ENCODE measurements around the gene DLGAP1. TPM values are rescaled to one million over a fixed set of nuclear protein-coding genes. Genes with fewer than 3 reads are reported as not detected.

Gene DLGAP1
- total RNA-seq, 1 experiment from 2014 or later, result 0.39 TPM

DNA sequence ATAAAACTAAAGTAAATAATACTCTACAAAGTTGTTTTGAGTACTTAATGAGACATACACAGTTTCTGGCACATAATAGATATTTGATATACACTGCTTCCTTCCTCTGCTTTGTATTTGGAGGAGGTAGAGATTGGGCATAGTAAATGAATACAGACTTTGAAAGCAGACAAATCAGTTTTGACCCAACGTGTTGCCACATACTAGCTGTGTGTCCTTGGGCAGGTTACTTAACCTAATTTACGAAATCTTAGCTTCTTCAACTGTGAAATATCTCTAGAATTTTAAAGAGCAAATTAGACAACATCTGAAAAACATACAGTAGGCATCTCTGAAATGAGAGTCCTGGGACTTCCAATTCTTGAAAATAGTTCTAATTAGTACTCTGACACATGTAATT lies 579.7 kb downstream of the DLGAP1 start:
- RAD21 ChIA-PET (ENCODE audit: low non-redundant PET in 1 of 2, low total read pairs in 2 of 2, uncharacterized antibody in 2 of 2, unreplicated experiment in 2 of 2), result no interaction called here
- no peaks in the 10 kb centered on the region for H3K79me2 ChIP-seq (ENCODE audit: insufficient read depth, low read length)
- TF ChIP-seq, protein P1, sequence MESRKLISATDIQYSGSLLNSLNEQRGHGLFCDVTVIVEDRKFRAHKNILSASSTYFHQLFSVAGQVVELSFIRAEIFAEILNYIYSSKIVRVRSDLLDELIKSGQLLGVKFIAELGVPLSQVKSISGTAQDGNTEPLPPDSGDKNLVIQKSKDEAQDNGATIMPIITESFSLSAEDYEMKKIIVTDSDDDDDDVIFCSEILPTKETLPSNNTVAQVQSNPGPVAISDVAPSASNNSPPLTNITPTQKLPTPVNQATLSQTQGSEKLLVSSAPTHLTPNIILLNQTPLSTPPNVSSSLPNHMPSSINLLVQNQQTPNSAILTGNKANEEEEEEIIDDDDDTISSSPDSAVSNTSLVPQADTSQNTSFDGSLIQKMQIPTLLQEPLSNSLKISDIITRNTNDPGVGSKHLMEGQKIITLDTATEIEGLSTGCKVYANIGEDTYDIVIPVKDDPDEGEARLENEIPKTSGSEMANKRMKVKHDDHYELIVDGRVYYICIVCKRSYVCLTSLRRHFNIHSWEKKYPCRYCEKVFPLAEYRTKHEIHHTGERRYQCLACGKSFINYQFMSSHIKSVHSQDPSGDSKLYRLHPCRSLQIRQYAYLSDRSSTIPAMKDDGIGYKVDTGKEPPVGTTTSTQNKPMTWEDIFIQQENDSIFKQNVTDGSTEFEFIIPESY (IDR thresholded peaks at IDR 0.05; ENCODE audit: extremely low read depth, insufficient replicate concordance, low read length), result no peak
- TF ChIP-seq FOSL1 (IDR thresholded peaks at IDR 0.05; ENCODE audit: low read depth) (no peak), EZH2 (IDR thresholded peaks at IDR 0.05) (no peak), YY1 (IDR thresholded peaks at IDR 0.05; ENCODE audit: extremely low read depth, insufficient replicate concordance, low read depth, low read length) (no peak), CBX3 (IDR thresholded peaks at IDR 0.05; ENCODE audit: low read depth) (no peak), EZH2phosphoT487 (IDR thresholded peaks at IDR 0.05; ENCODE audit: borderline replicate concordance) (no peak), POLR2A (IDR thresholded peaks at IDR 0.05; ENCODE audit: borderline replicate concordance, extremely low read depth, insufficient read depth, insufficient read length) (no peak), CEBPB (IDR thresholded peaks at IDR 0.05; ENCODE audit: low read depth) (no peak)
- POLR2A ChIA-PET, result no interaction called here
- intact Hi-C loops (cut with micrococcal nuclease), result no loop called here
- no peaks in the 10 kb centered on the region for H3K9me2 ChIP-seq (ENCODE audit: insufficient read depth)
- H3K27me3 ChIP-seq (ENCODE audit: insufficient read depth, low read length), result peaks cover 73% of the 10 kb centered on the region
- no peak overlapping the region for H3K4me3 ChIP-seq (replicated peaks in 1 of 2; ENCODE audit: low read depth in 1 of 2, low read length in 2 of 2)
- no TSS peak for BruUV-seq (replicated peaks)
- no peaks in the 10 kb centered on the region for H4K20me1 ChIP-seq (ENCODE audit: insufficient read depth)
- H3K36me3 ChIP-seq (ENCODE audit: control insufficient read depth in 1 of 2, insufficient read depth in 2 of 2, low read length in 2 of 2), result no peaks in the 10 kb centered on the region
- H3K27ac ChIP-seq (ENCODE audit: low read depth, low read length), result no peak overlapping the region
- H3K4me1 ChIP-seq (ENCODE audit: control insufficient read depth in 1 of 2, insufficient read depth in 2 of 2, low read length in 2 of 2), result no peaks in the 10 kb centered on the region
- DNase-seq (ENCODE audit: low read depth, low spot score) (no peak), ATAC-seq (no peak)
- H3K4me2 ChIP-seq (ENCODE audit: low read length), result no peak overlapping the region
- H3K9me3 ChIP-seq (ENCODE audit: control insufficient read depth in 1 of 2, insufficient read depth in 1 of 2, low read depth in 1 of 2, low read length in 2 of 2), result no peaks in the 10 kb centered on the region
- no peak overlapping the region for H2AFZ ChIP-seq (ENCODE audit: low read depth, low read length, poor library complexity, severe bottlenecking)
- H3K9ac ChIP-seq (ENCODE audit: low read length), result no peak overlapping the region
- CTCF ChIA-PET, result interaction anchor here (1.1 kb wide), 1 partner anchor 104 kb away, joined by 5 read pairs; no protein-coding TSS in a partner anchor

DNA sequence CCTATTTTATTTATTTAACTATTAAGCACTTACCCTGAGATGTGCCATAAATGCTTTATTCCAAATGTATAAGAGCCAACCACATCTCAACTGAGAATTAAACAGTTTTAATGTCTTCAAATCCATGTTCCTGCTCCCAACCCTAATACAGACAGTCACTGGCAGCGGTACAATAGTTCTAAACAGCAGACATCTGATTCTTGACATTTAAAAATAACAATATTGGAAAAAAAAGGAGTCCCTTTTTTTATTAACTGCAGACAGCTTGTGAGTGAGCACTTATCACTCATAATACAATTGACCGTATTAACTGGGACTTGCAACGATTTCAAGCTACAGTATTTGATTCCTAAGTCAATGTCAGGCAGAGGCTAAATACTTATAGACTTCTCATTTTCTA lies 580.5 kb downstream of the DLGAP1 start:
- Histone ChIP-seq H3K27ac (ENCODE audit: low read depth, low read length) (no peak overlapping the region), H4K20me1 (ENCODE audit: insufficient read depth) (no peaks in the 10 kb centered on the region), H3K9me3 (ENCODE audit: control insufficient read depth in 1 of 2, insufficient read depth in 1 of 2, low read depth in 1 of 2, low read length in 2 of 2) (no peaks in the 10 kb centered on the region), H3K9me2 (ENCODE audit: insufficient read depth) (no peaks in the 10 kb centered on the region), H3K9ac (ENCODE audit: low read length) (no peak overlapping the region), H3K27me3 (ENCODE audit: insufficient read depth, low read length) (peaks cover 73% of the 10 kb centered on the region), H3K4me2 (ENCODE audit: low read length) (no peak overlapping the region), H3K79me2 (ENCODE audit: insufficient read depth, low read length) (no peaks in the 10 kb centered on the region), H3K4me1 (ENCODE audit: control insufficient read depth in 1 of 2, insufficient read depth in 2 of 2, low read length in 2 of 2) (no peaks in the 10 kb centered on the region), H3K4me3 (replicated peaks in 1 of 2; ENCODE audit: low read depth in 1 of 2, low read length in 2 of 2) (no peak overlapping the region), H2AFZ (ENCODE audit: low read depth, low read length, poor library complexity, severe bottlenecking) (no peak overlapping the region), H3K36me3 (ENCODE audit: control insufficient read depth in 1 of 2, insufficient read depth in 2 of 2, low read length in 2 of 2) (no peaks in the 10 kb centered on the region)
- BruUV-seq (replicated peaks), result no TSS peak
- DNase-seq (ENCODE audit: low read depth, low spot score), result no peak
- ChIA-PET POLR2A (no interaction called here), CTCF (no interaction called here), RAD21 (ENCODE audit: low non-redundant PET in 1 of 2, low total read pairs in 2 of 2, uncharacterized antibody in 2 of 2, unreplicated experiment in 2 of 2) (no interaction called here)
- TF ChIP-seq, protein P2, sequence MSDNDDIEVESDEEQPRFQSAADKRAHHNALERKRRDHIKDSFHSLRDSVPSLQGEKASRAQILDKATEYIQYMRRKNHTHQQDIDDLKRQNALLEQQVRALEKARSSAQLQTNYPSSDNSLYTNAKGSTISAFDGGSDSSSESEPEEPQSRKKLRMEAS (IDR thresholded peaks at IDR 0.05), result no peak
- TF ChIP-seq YY1 (IDR thresholded peaks at IDR 0.05; ENCODE audit: extremely low read depth, insufficient replicate concordance, low read depth, low read length) (no peak), EZH2 (IDR thresholded peaks at IDR 0.05) (no peak), ELF1 (IDR thresholded peaks at IDR 0.05; ENCODE audit: borderline replicate concordance, low read depth) (no peak), SIN3A (IDR thresholded peaks at IDR 0.05; ENCODE audit: low read depth) (no peak), ZNF274 (IDR thresholded peaks at IDR 0.05; ENCODE audit: low read depth, low read length) (no peak), FOSL1 (IDR thresholded peaks at IDR 0.05; ENCODE audit: low read depth) (no peak), CBX3 (IDR thresholded peaks at IDR 0.05; ENCODE audit: low read depth) (no peak), EZH2phosphoT487 (IDR thresholded peaks at IDR 0.05; ENCODE audit: borderline replicate concordance) (no peak), POLR2AphosphoS5 (IDR thresholded peaks at IDR 0.05; ENCODE audit: low read depth, low read length) (no peak), POLR2A (IDR thresholded peaks at IDR 0.05; ENCODE audit: borderline replicate concordance, extremely low read depth, insufficient read depth, insufficient read length) (no peak), EGR1 (IDR thresholded peaks at IDR 0.05; ENCODE audit: low read depth) (no peak), SP1 (IDR thresholded peaks at IDR 0.05; ENCODE audit: low read depth) (no peak)
- TF ChIP-seq, protein P3, sequence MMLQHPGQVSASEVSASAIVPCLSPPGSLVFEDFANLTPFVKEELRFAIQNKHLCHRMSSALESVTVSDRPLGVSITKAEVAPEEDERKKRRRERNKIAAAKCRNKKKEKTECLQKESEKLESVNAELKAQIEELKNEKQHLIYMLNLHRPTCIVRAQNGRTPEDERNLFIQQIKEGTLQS (IDR thresholded peaks at IDR 0.05), result no peak
- TF ChIP-seq, protein P4, sequence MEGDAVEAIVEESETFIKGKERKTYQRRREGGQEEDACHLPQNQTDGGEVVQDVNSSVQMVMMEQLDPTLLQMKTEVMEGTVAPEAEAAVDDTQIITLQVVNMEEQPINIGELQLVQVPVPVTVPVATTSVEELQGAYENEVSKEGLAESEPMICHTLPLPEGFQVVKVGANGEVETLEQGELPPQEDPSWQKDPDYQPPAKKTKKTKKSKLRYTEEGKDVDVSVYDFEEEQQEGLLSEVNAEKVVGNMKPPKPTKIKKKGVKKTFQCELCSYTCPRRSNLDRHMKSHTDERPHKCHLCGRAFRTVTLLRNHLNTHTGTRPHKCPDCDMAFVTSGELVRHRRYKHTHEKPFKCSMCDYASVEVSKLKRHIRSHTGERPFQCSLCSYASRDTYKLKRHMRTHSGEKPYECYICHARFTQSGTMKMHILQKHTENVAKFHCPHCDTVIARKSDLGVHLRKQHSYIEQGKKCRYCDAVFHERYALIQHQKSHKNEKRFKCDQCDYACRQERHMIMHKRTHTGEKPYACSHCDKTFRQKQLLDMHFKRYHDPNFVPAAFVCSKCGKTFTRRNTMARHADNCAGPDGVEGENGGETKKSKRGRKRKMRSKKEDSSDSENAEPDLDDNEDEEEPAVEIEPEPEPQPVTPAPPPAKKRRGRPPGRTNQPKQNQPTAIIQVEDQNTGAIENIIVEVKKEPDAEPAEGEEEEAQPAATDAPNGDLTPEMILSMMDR (IDR thresholded peaks at IDR 0.05 in 2 of 3, conservative IDR thresholded peaks at IDR 0.05 in 1 of 3; ENCODE audit: borderline replicate concordance in 1 of 3, insufficient read depth in 1 of 3, low read depth in 2 of 3, low read length in 2 of 3), result no peak
- intact Hi-C loops (cut with micrococcal nuclease), result loop anchor here (5.0 kb wide), 1 partner anchor 942 kb away; no protein-coding TSS in a partner anchor
- ATAC-seq, result no peak

Data from HCT116 (cell line).